ENCODE data around the gene NR2E3.

The NR2E3 gene

DNA sequence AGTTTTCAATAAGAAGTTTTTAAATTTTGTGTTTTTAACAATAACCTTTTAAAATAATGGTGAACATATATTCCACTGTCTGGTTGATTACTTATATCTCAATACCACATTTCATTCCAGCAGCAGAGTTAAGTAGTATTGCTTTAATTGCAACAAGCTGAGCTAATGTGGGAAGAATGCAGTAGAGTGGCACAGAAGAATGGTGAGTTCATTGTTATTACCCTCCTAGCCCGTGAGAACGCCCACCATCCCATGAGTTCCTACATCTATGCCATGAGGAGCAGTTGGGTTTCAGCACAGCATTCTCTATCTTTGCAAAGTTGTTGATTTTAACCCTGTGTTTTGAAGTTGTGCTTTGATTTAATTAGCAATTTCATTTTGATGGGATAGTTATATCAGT is 17.8 kb upstream of the NR2E3 start:
- no peak for DNase-seq

DNA sequence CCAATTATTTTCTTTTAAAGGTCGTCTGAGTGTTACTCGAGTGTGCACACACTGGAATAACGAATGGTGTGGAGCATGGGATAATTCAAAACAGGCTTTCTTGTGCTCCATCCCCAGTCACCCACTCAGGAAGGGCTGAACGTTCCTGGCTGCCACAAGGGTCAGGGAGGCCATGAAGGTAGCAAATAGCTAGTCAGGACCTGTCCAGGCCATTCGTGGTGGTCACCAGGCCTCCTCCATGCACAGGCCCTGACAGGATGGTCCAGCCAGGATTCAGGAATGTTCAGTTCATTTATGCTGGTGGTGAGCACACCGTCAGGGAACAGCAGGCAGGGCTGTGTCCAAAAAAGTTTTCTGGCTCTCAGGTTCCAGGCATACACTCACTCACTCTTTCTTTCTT is 11.7 kb upstream of the NR2E3 start:
- no peak for DNase-seq

GRCh38 chr15:71800190-71800589 is 10.2 kb upstream of the NR2E3 start:
- no peak for DNase-seq

- peak; percentile 26 for DNase-seq
Measured at GRCh38 chr15:71800835-71801745, 9.3 kb upstream of the NR2E3 start.

GRCh38 chr15:71801935-71802655 is 8.3 kb upstream of the NR2E3 start:
- no peak for DNase-seq

DNA sequence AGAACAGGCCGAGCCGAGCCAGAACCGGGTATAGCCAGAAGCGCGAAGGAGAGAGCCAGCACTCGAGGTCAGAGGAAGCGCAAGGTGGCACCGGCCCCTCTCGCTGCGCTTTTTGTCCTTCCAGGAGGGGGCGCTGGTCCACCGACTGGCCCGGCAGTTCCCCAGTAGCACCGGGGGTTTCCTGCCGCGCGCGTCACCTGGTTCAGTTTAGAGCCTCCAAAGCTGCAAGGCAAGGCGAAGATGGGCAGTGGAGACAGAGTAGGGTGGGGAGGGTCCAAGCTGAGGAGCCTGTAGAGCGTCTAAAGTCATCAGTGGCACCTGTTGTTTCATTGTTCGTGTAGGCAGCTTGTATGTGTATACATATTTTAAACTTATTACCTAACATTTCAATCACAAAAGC is 7.6 kb upstream of the NR2E3 start:
- DNase-seq, result no peak

DNA sequence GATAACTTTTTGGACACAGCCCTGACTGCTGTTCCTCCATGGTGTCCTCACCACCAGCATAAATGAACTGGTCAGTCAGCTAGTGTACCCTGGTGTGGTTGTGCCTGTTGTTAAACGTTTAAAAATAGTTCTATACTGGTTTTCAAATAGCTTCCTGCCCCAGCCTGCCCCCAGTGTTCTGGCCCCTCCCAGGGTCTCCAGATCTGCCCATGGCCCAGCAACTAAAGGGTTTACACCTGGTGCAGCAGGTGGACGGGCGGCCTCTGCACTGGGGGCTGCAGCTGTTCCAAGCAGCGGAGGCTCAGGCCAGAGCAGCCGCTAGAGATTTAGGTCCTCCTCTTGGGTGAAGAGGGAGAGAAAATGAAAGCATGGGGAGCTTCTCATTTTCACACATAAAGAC is 6.1 kb upstream of the NR2E3 start:
- DNase-seq, result no peak

DNA sequence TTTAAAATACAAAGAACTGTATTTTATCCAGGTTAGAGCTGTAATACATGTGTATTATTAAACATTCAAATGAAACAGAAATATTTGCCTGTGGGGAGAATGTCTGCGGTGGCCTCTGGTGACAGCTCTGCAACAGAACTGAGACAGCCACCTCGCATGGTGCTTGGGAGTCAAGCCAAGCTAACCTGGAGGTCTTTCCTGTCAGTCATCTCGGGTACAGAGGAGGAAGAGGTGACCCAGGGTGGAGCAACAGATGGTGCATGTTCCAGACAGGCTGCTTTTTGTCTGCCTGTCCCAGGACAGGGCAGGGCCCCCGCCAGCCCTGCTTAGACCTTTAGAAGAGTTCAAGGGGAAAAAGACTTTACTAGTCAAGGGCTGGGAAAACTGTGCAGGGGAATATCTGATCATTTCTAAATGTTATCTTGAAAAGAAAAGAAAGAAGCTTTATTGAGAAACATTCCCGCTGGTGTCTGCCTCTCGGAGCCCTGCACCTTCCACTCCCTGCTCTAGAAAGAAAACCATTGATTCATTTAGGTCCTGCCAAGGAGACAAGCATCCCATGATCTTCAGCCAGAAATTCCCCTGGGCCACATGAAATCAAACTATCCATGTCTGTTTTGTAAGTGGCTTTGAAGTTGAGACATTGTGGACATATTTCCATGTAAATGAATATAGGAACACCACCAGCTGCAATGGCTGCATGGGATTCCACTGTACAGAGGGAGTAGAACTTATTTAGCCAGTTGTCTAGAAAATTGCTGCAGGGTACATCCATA is 5.5 kb upstream of the NR2E3 start:
- no peak for DNase-seq

GRCh38 chr15:71806452-71806931 is 3.9 kb upstream of the NR2E3 start:
- DNase-seq, result no peak

DNA sequence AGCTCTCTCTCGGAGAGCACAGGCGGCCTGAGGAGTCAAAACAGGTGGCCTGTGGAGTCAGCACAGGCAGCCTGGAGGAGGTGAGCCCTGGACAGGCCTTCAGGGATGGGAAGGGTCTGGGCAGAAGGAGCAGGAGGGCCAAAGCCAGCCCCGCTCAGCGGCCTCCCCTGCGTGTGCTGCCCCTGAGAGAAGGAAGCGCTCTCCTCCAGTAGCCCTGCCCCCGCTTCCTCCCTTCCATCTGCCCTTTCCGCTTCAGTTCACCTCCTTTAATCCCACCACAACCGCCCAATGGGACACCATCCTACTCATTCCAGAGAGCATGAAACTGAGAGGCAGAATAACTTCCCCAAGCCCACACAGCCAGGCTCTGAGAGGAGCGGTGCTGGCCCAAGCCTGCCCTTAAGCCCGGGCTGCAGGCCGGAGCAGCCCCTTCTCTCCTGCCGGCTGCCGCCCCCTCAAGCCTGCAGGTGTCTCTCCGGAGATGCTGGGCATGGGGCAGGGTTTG is 3.2 kb upstream of the NR2E3 start:
- no peak for DNase-seq

DNA sequence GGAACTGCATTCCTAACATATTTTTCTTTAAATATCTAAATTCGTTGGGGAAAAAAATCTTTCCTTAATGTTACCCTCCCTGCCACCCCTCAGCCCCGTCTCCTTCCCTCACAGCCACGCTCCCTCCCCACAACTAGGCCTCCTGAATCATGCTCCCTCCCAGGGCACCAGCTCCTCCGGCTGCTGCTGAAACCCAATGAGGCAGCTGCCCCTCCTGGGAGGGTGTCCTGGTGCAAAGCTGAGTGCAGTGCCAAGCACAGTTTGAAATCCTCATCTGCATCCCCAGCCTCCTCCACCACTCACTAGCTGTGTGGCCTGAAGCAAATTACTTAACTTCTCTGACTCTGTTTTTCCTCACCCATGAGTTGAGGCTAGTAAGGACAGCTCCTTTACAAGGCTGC is 2.7 kb upstream of the NR2E3 start:
- DNase-seq, result no peak

- DNase-seq, result no peak
Measured at GRCh38 chr15:71808311-71809020, 1.9 kb upstream of the NR2E3 start.

DNA sequence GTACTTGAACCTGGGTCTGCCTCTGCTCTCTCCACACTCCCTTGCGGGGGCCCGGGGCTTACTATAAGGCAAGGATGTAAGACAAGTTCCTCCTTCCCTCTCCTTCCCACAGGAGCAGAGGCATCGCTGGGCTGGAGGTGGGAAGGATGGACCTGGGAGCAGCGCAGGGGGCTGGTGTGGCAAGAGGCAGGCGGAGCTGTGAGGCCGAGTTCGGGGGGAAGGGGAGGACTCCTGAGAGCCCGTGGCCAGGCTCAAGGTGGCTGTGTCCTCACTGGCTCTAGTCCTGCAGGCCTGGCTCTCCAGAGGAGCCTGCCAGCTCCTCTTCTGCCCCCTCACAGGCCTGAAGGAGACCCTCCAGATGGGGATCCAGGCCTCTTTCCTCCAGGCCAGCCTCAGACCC is 1.0 kb upstream of the NR2E3 start:
- no peak for DNase-seq

DNA sequence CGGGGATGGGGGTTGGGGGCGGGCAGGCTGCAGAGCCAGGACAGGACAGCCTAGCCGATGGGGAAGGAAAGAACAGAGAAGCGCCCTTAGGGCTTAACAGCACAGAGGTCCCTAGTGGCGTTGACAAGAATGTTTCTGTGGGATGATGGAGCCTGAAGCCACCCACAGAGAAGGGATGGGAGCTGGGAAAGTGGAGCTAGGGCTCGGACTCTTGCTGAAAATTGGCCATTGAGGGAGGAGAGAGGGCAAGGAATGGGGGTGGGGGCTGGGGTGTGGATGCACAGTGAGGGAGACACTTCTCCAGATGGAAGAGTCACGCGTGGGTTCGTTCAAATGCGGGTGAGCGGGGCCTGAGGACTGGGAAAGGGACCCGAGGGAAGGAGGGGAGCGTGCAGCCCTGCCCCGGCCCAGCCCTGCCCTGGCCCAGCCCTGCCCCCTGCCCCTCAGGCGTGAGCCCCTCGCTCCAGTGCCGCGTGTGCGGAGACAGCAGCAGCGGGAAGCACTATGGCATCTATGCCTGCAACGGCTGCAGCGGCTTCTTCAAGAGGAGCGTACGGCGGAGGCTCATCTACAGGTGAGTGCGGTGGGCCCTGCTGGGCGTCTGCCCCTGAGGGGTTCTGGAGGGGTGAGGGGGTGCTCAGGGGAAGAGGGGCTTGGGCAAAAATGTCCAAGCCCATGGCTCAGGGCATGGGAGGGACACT is 832 bp downstream of the NR2E3 start:
- no peak for DNase-seq

- no peak for DNase-seq
Measured at GRCh38 chr15:71811752-71812735, 1.7 kb downstream of the NR2E3 start.

- DNase-seq, result no peak
Measured at GRCh38 chr15:71812966-71813722, 2.8 kb downstream of the NR2E3 start.

DNA sequence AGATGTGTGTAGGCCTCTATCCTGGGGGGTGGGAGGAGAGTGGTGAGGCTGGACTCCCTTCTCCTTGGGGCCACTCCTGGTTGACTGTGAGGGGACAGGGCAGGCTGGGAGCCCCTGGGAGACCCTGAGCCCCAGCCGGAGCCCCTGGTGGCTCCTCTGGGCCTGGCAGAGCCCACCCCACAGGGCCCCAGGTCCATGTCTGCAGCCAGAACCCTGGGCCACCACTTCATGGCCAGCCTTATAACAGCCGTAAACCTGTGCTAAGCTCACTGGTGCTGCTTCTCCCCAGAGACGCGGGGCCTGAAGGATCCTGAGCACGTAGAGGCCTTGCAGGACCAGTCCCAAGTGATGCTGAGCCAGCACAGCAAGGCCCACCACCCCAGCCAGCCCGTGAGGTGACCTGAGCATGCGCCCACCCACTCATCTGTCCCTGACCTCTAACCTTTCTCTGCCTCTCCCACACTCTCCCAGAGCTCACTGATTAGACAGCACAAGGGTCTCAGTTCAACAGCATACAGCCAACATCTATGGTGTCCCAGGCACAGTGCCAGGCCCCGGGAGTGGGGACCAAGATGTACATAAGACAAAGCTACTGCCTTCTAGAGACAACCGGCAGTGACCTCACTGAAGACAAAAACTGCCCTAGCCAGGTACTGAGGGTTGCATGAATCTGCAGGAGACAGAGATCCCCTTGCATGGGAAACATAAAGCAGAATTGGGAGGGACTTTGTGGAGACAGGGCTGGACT is 3.5 kb downstream of the NR2E3 start:
- DNase-seq, result no peak

GRCh38 chr15:71815301-71815700 is 4.9 kb downstream of the NR2E3 start:
- no peak for DNase-seq

DNA sequence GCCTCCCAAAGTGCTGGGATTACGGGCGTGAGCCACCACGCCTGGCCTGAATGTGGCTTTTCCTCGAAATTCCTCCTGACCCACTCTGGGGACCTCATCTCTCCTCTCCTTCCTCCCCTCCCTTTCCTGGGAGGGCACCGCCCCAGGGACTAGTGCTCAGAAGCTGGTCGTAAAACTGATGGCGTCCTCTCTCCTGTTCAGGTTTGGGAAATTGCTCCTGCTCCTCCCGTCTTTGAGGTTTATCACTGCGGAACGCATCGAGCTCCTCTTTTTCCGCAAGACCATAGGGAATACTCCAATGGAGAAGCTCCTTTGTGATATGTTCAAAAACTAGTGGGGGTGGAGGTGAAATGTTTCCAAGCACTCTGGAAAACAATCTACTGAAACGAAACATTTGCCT is 7.0 kb downstream of the NR2E3 start:
- DNase-seq, result no peak

All from NCI-H446 treated with DMSO at 0.1 percent for 48 hours (cell line).